COLO829 (cell line): ENCODE data around the gene HMGCL.

Source experiments
- DNase-seq: peaks from one replicate; pipeline ENCODE4 v3.0.0; 2012; ENCODE audit warnings: low spot score

Gene HMGCL

GRCh38 chr1:23774174-23774880 lies 50.9 kb downstream of the HMGCL start:
- no peak for DNase-seq

GRCh38 chr1:23772854-23773242 lies 52.4 kb downstream of the HMGCL start:
- no peak for DNase-seq

GRCh38 chr1:23772049-23772853 lies 53.0 kb downstream of the HMGCL start:
- DNase-seq = peak; percentile 48

- no peak for DNase-seq
These were observed 56.5 kb downstream of the HMGCL start for GRCh38 chr1:23768733-23769132.

GRCh38 chr1:23763041-23763577 lies 62.1 kb downstream of the HMGCL start:
- DNase-seq = no peak

GRCh38 chr1:23759277-23759676 lies 66.0 kb downstream of the HMGCL start:
- DNase-seq = no peak

GRCh38 chr1:23757812-23758211 lies 67.4 kb downstream of the HMGCL start:
- no peak for DNase-seq

GRCh38 chr1:23756676-23757075 lies 68.6 kb downstream of the HMGCL start:
- DNase-seq = no peak

- DNase-seq = no peak
These were observed 72.3 kb downstream of the HMGCL start for GRCh38 chr1:23752909-23753308.
